Amniotic epithelial cell (primary cell): ENCODE measurements around the gene INTS6.
"Not testable (repeated sequence)": the region's sequence is repeated elsewhere in the genome, so short reads cannot be mapped to it uniquely, and the experiment has no call there.

Experiments
- DNase-seq: peaks from one replicate; pipeline ENCODE4 v3.0.0-alpha.2; 2010; ENCODE audit warnings: low read depth

Gene INTS6

GRCh38 chr13:51453959-51454703 lies 1.3 kb upstream of the INTS6 start:
- peak; percentile 14 for DNase-seq

GRCh38 chr13:51453207-51453958 lies 547 bp upstream of the INTS6 start:
- DNase-seq = no peak

- peak; percentile 74 for DNase-seq
Measured at GRCh38 chr13:51451467-51452360, 1.1 kb downstream of the INTS6 start.

- DNase-seq = no peak
Measured at GRCh38 chr13:51451134-51451466, 1.7 kb downstream of the INTS6 start.

GRCh38 chr13:51449018-51449417 lies 3.8 kb downstream of the INTS6 start:
- no peak for DNase-seq

- peak; percentile 67 for DNase-seq
Measured at GRCh38 chr13:51444922-51445321, 7.9 kb downstream of the INTS6 start.

GRCh38 chr13:51440381-51440780 lies 12.5 kb downstream of the INTS6 start:
- DNase-seq = no peak

GRCh38 chr13:51437550-51438127 lies 15.2 kb downstream of the INTS6 start:
- DNase-seq = no peak

- peak; percentile 42 for DNase-seq
Measured at GRCh38 chr13:51435002-51435578, 17.7 kb downstream of the INTS6 start.

- DNase-seq = no peak
Measured at GRCh38 chr13:51432576-51432975, 20.3 kb downstream of the INTS6 start.

- no peak for DNase-seq
Measured at GRCh38 chr13:51426982-51427381, 25.9 kb downstream of the INTS6 start.

GRCh38 chr13:51425410-51426042 lies 27.3 kb downstream of the INTS6 start:
- DNase-seq = peak; percentile 80

- no peak for DNase-seq
Measured at GRCh38 chr13:51423766-51424165, 29.1 kb downstream of the INTS6 start.

- no peak for DNase-seq
Measured at GRCh38 chr13:51422484-51422883, 30.4 kb downstream of the INTS6 start.

- no peak for DNase-seq
Measured at GRCh38 chr13:51420681-51421490, 31.9 kb downstream of the INTS6 start.

GRCh38 chr13:51419001-51419636 lies 33.7 kb downstream of the INTS6 start:
- no peak for DNase-seq

GRCh38 chr13:51417716-51418115 lies 35.1 kb downstream of the INTS6 start:
- no peak for DNase-seq

GRCh38 chr13:51416107-51416506 lies 36.7 kb downstream of the INTS6 start:
- no peak for DNase-seq

- not testable (repeated sequence) for DNase-seq
Measured at GRCh38 chr13:51415339-51415738, 37.5 kb downstream of the INTS6 start.

GRCh38 chr13:51412431-51412830 lies 40.4 kb downstream of the INTS6 start:
- DNase-seq = no peak
